IMR-90 (cell line): Measurements from ENCODE around the gene CCDC102A.

ENCODE experiments used
- CEBPB ChIP-seq: IDR thresholded peaks from 2 replicates; pipeline ENCODE4 v1.6.1; 2012; ENCODE audit warnings: low read depth, low read length, improper control_type of control experiment
- MAFK ChIP-seq: IDR thresholded peaks from 2 replicates; pipeline ENCODE4 v1.6.1; 2012; ENCODE audit warnings: low read depth, low read length, improper control_type of control experiment
- MXI1 ChIP-seq: IDR thresholded peaks from 2 replicates; pipeline ENCODE4 v1.6.1; 2012; ENCODE audit warnings: low read depth, mild to moderate bottlenecking, low read length, moderate library complexity, borderline replicate concordance
- NFE2L2 ChIP-seq: fragments of 150-350 bp; IDR thresholded peaks from 2 replicates; pipeline ENCODE4 v1.6.1; 2016; ENCODE audit warnings: low read depth, mild to moderate bottlenecking, low read length
- POLR2A ChIP-seq: IDR thresholded peaks from 2 replicates; pipeline ENCODE4 v1.6.1; 2012; ENCODE audit warnings: mild to moderate bottlenecking, low read depth, low read length
- RAD21 ChIP-seq: IDR thresholded peaks from 2 replicates; pipeline ENCODE4 v1.6.1; 2012; ENCODE audit warnings: low read length, improper control_type of control experiment
- RCOR1 ChIP-seq: IDR thresholded peaks from 2 replicates; pipeline ENCODE4 v1.6.1; 2012; ENCODE audit warnings: mild to moderate bottlenecking, low read length, improper control_type of control experiment; ENCODE audit not compliant: insufficient replicate concordance
- SMC3 ChIP-seq: fragments of 150-350 bp; IDR thresholded peaks from 2 replicates; pipeline ENCODE4 v1.6.1; 2016; ENCODE audit warnings: low read depth, mild to moderate bottlenecking, antibody characterized with exemption, low read length, moderate library complexity
- TF ChIP-seq, protein P1 (sequence below): conservative IDR thresholded peaks from 2 replicates; pipeline ENCODE4 v1.5.1; 2012; ENCODE audit warnings: mild to moderate bottlenecking, low read depth, low read length, improper control_type of control experiment

DNA sequence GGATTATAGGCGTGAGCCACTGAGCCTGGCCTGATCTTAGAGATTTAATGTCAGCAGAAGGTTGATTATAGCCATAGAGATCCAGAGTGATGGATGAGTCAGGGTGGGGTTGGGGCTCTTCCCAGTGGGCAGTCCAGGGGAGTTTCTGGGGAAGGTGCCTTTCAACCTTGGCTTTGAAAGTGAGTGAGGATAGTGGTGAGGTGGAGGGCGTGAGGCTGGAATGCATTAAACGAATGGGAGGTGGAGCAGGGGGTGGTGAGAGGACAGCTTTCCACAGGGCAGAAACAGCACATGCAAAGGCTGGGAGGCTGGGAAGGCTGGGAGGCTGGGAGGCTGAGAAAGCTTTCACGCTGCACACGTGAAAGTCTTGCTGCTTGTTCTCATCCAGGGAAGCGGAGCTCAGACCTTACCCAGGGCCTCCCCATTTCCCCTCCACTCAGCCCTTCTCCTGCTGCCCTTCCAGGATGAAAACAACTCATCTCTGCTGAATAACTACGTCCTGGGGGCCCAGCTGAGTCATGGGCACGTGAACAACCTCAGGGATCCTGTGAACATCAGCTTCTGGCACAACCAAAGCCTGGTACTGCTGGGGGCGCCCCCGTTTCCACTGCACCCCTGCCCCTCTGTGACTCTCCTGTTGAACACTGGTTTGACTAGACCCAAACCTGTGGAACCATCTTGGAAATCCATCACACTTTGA lies 28.4 kb upstream of the CCDC102A start:
- TF ChIP-seq POLR2A (no peak), RAD21 (no peak), RCOR1 (no peak), MAFK (no peak), NFE2L2 (no peak), MXI1 (no peak), SMC3 (no peak), CEBPB (no peak)
- TF ChIP-seq, protein P1, sequence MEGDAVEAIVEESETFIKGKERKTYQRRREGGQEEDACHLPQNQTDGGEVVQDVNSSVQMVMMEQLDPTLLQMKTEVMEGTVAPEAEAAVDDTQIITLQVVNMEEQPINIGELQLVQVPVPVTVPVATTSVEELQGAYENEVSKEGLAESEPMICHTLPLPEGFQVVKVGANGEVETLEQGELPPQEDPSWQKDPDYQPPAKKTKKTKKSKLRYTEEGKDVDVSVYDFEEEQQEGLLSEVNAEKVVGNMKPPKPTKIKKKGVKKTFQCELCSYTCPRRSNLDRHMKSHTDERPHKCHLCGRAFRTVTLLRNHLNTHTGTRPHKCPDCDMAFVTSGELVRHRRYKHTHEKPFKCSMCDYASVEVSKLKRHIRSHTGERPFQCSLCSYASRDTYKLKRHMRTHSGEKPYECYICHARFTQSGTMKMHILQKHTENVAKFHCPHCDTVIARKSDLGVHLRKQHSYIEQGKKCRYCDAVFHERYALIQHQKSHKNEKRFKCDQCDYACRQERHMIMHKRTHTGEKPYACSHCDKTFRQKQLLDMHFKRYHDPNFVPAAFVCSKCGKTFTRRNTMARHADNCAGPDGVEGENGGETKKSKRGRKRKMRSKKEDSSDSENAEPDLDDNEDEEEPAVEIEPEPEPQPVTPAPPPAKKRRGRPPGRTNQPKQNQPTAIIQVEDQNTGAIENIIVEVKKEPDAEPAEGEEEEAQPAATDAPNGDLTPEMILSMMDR = no peak
